GM12878 (cell line): Measurements from ENCODE around the gene YDJC. TPM values are rescaled to one million over a fixed set of nuclear protein-coding genes. Genes with fewer than 3 reads are reported as not detected.

Experiments used
- CHD2 ChIP-seq: IDR thresholded peaks from 2 replicates; pipeline ENCODE4 v1.6.1; 2011; ENCODE audit warnings: low read depth, low read length, improper control_type of control experiment, borderline replicate concordance
- EZH2 ChIP-seq: IDR thresholded peaks from 2 replicates; pipeline ENCODE4 v1.6.1; 2012; ENCODE audit warnings: low read depth, mild to moderate bottlenecking, control low read depth, inconsistent platforms, low read length, borderline replicate concordance; ENCODE audit not compliant: control insufficient read depth
- HDAC6 ChIP-seq: fragments of 200-600 bp; sonication (generic); IDR thresholded peaks from one replicate; pipeline ENCODE4 v1.8.0; 2017; ENCODE audit warnings: antibody characterized with exemption; ENCODE audit not compliant: unreplicated experiment
- HDGF ChIP-seq: fragments of 450-650 bp; IDR thresholded peaks from 2 replicates; pipeline ENCODE4 v1.6.1; 2016; ENCODE audit warnings: antibody characterized with exemption
- IKZF2 ChIP-seq, 2 experiments: fragments of 450-650 bp; IDR thresholded peaks; 2 replicates each; pipeline ENCODE4 v1.6.1; 2017; ENCODE audit warnings: mild to moderate bottlenecking in 2 of 2, moderate library complexity in 2 of 2
- RFX5 ChIP-seq: IDR thresholded peaks from 2 replicates; pipeline ENCODE4 v1.6.1; 2011; ENCODE audit warnings: low read depth, low read length, improper control_type of control experiment
- ZBTB4 ChIP-seq: fragments of 450-650 bp; formaldehyde crosslinking; IDR thresholded peaks from 2 replicates; pipeline ENCODE4 v1.4.0; 2022; ENCODE audit warnings: mild to moderate bottlenecking, moderate library complexity
- ZSCAN29 ChIP-seq: fragments of 450-650 bp; IDR thresholded peaks from 2 replicates; pipeline ENCODE4 v1.6.1; 2017; ENCODE audit warnings: mild to moderate bottlenecking, moderate library complexity
- microRNA counts: library from miRNA; unstranded; fragments of <30 nt; microRNA quantifications from one replicate; lab custom pipeline; 2016
- microRNA-seq: library from miRNA; unstranded; fragments of <30 nt; microRNA quantifications from one replicate; pipeline ENCODE4, GENCODE V29; 2018
- polyA plus RNA-seq, 11 experiments: library from polyadenylated mRNA; depleted of rRNA in 4 of 11; unstranded in 6 of 11; stranded (reverse) in 5 of 11; fragments of >200 nt; fragmentation: Nextera tagmentation in 4 of 11; fragmentation: Illumina TruSeq in 1 of 11; extraction: Ambion mirVana in 4 of 11; extraction: Trizol in 1 of 11; gene quantifications; 1 replicate in 1 of 11; 2 replicates in 10 of 11; pipeline versions ENCODE4 v1.2.1 to v1.2.3, GENCODE V29; 2011 to 2016; ENCODE audit warnings: inconsistent platforms in 2 of 11, missing spikeins in 2 of 11, low read depth in 1 of 11
- small RNA-seq: library from RNA; depleted of rRNA; stranded (forward); fragments of <200 nt; gene quantifications from one replicate; pipeline ENCODE3, GENCODE V24; 2014
- total RNA-seq, 4 experiments: library from RNA; depleted of rRNA in 3 of 4; stranded (reverse); fragments of >200 nt in 3 of 4; fragmentation: Illumina TruSeq in 1 of 4; extraction: Trizol in 1 of 4; gene quantifications; 2 replicates each; pipeline versions ENCODE4 v1.2.1 to v1.2.3, GENCODE V29; 2013 to 2021

The YDJC gene
- total and polyA plus RNA-seq, 10 of the 15 experiments (the other 5 are each of a cell fraction or from before 2014, with no cell fraction given): 1.00 to 77.6 (median 38.4) TPM

- TF ChIP-seq ZBTB4 (no peak), HDGF (no peak), EZH2 (no peak), HDAC6 (no peak), RFX5 (no peak), IKZF2 (IDR thresholded peaks at IDR 0.05) (no peak), CHD2 (no peak), ZSCAN29 (no peak)
These were observed 50.4 kb downstream of the YDJC start (continued) for GRCh38 chr22:21579474-21579851.

MicroRNAs within 50 kb of the gene (microRNA counts, 767-probe panel; counts per million panel counts)
- microRNA hsa-miR-130b-3p (lab: Ali Mortazavi, UCI) (2,249 counts per million, percentile 80 among the panel's probes with 10 or more counts), microRNA hsa-miR-301b (lab: Ali Mortazavi, UCI) (1,346 counts per million, percentile 48 among the panel's probes with 10 or more counts)

Small RNAs within 50 kb of the gene (microRNA-seq; reads per million reads assigned to microRNA genes)
- gene MIR130B (11,839 reads per million, percentile 97 among the genes with 10 or more reads in this experiment), gene MIR301B (22.6 reads per million, percentile 58 among the genes with 10 or more reads in this experiment)

Small RNAs within 50 kb of the gene (small RNA-seq; reads per million reads assigned to genes)
- 163 reads per million, percentile 99 among the genes with 10 or more reads in this experiment for gene MIR301B

Other genes with a start within 250 kb of the YDJC start
Only the 7 nearest of the 10 such genes appear.
- 1.1 and 1.9 TPM in 2 replicates for gene TMEM191C, start 162.6 kb downstream of the YDJC start, total RNA-seq (2014; rRNA removed)
- 0.36 and 0.37 TPM in 2 replicates for gene TMEM191C, start 162.6 kb downstream of the YDJC start, total RNA-seq (2014; rRNA removed; fragmentation: Illumina TruSeq; extraction: Trizol)
- 1.3 and 1.4 TPM in 2 replicates for gene TMEM191C, start 162.6 kb downstream of the YDJC start, total RNA-seq (2021)
- 1.2 and 1.9 TPM in 2 replicates for gene TMEM191C, start 162.6 kb downstream of the YDJC start, polyA plus RNA-seq (2011; rRNA removed)
- 0.25 and 0.26 TPM in 2 replicates for gene TMEM191C, start 162.6 kb downstream of the YDJC start, polyA plus RNA-seq (2014; fragmentation: Illumina TruSeq; extraction: Trizol)
- under 1 TPM; 0.03 to 0.07 TPM for gene TMEM191C, start 162.6 kb downstream of the YDJC start, polyA plus RNA-seq (2014; fragmentation: Nextera tagmentation; extraction: Ambion mirVana)
- gene TMEM191C, start 162.6 kb downstream of the YDJC start, polyA plus RNA-seq (2014; rRNA removed): 0.82 and 1.8 TPM in 2 replicates
- gene TMEM191C, start 162.6 kb downstream of the YDJC start, polyA plus RNA-seq (2016; fragmentation: Nextera tagmentation; extraction: Ambion mirVana): under 1 TPM; 0.13 to 0.51 TPM
- gene RIMBP3C, start 78.6 kb downstream of the YDJC start, total RNA-seq (2014; rRNA removed): 0.11 TPM in 2 replicates
- gene RIMBP3C, start 78.6 kb downstream of the YDJC start, total RNA-seq (2014; rRNA removed; fragmentation: Illumina TruSeq; extraction: Trizol): not detected in 2 replicates
- 0.23 and 0.24 TPM in 2 replicates for gene RIMBP3C, start 78.6 kb downstream of the YDJC start, total RNA-seq (2021)
- 0.03 TPM in 1 of 2 replicates, not detected in the other for gene RIMBP3C, start 78.6 kb downstream of the YDJC start, polyA plus RNA-seq (2011; rRNA removed)
- gene RIMBP3C, start 78.6 kb downstream of the YDJC start, polyA plus RNA-seq (2014; fragmentation: Illumina TruSeq; extraction: Trizol): 0.03 and 0.05 TPM in 2 replicates
- not detected for gene RIMBP3C, start 78.6 kb downstream of the YDJC start, polyA plus RNA-seq (2014; fragmentation: Nextera tagmentation; extraction: Ambion mirVana)
- gene RIMBP3C, start 78.6 kb downstream of the YDJC start, polyA plus RNA-seq (2014; rRNA removed): 0.01 TPM in 1 of 2 replicates, not detected in the other
- gene RIMBP3C, start 78.6 kb downstream of the YDJC start, polyA plus RNA-seq (2016; fragmentation: Nextera tagmentation; extraction: Ambion mirVana): under 1 TPM; 0.04 to 0.14 TPM
- 55.7 and 59.2 TPM in 2 replicates for gene UBE2L3, start 62.3 kb downstream of the YDJC start, total RNA-seq (2014; rRNA removed)
- gene UBE2L3, start 62.3 kb downstream of the YDJC start, total RNA-seq (2014; rRNA removed; fragmentation: Illumina TruSeq; extraction: Trizol): 80.2 and 85.4 TPM in 2 replicates
- 52.2 and 56.3 TPM in 2 replicates for gene UBE2L3, start 62.3 kb downstream of the YDJC start, total RNA-seq (2021)
- 58.8 and 62.1 TPM in 2 replicates for gene UBE2L3, start 62.3 kb downstream of the YDJC start, polyA plus RNA-seq (2011; rRNA removed)
- 141 and 156 TPM in 2 replicates for gene UBE2L3, start 62.3 kb downstream of the YDJC start, polyA plus RNA-seq (2014; fragmentation: Illumina TruSeq; extraction: Trizol)
- 100 to 1,000 TPM; 149 to 168 TPM for gene UBE2L3, start 62.3 kb downstream of the YDJC start, polyA plus RNA-seq (2014; fragmentation: Nextera tagmentation; extraction: Ambion mirVana)
- 68.6 and 73.3 TPM in 2 replicates for gene UBE2L3, start 62.3 kb downstream of the YDJC start, polyA plus RNA-seq (2014; rRNA removed)
- 100 to 1,000 TPM; 141 to 148 TPM for gene UBE2L3, start 62.3 kb downstream of the YDJC start, polyA plus RNA-seq (2016; fragmentation: Nextera tagmentation; extraction: Ambion mirVana)
- 0.05 TPM in 1 of 2 replicates, not detected in the other for gene CCDC116, start 2.7 kb upstream of the YDJC start, total RNA-seq (2014; rRNA removed)
- not detected in 2 replicates for gene CCDC116, start 2.7 kb upstream of the YDJC start, total RNA-seq (2014; rRNA removed; fragmentation: Illumina TruSeq; extraction: Trizol)
- 0.18 and 0.29 TPM in 2 replicates for gene CCDC116, start 2.7 kb upstream of the YDJC start, total RNA-seq (2021)
- gene CCDC116, start 2.7 kb upstream of the YDJC start, polyA plus RNA-seq (2011; rRNA removed): 0.04 TPM in 1 of 2 replicates, not detected in the other
- 0.04 TPM in 1 of 2 replicates, not detected in the other for gene CCDC116, start 2.7 kb upstream of the YDJC start, polyA plus RNA-seq (2014; fragmentation: Illumina TruSeq; extraction: Trizol)
- gene CCDC116, start 2.7 kb upstream of the YDJC start, polyA plus RNA-seq (2014; fragmentation: Nextera tagmentation; extraction: Ambion mirVana): not detected
- gene CCDC116, start 2.7 kb upstream of the YDJC start, polyA plus RNA-seq (2014; rRNA removed): 0.04 and 0.32 TPM in 2 replicates
- not detected for gene CCDC116, start 2.7 kb upstream of the YDJC start, polyA plus RNA-seq (2016; fragmentation: Nextera tagmentation; extraction: Ambion mirVana)
- 70.2 and 109 TPM in 2 replicates for gene SDF2L1, start 12.3 kb upstream of the YDJC start, total RNA-seq (2014; rRNA removed)
- gene SDF2L1, start 12.3 kb upstream of the YDJC start, total RNA-seq (2014; rRNA removed; fragmentation: Illumina TruSeq; extraction: Trizol): 12.9 and 17.1 TPM in 2 replicates
- 81.4 and 90.1 TPM in 2 replicates for gene SDF2L1, start 12.3 kb upstream of the YDJC start, total RNA-seq (2021)
- gene SDF2L1, start 12.3 kb upstream of the YDJC start, polyA plus RNA-seq (2011; rRNA removed): 8.8 and 20.8 TPM in 2 replicates
- gene SDF2L1, start 12.3 kb upstream of the YDJC start, polyA plus RNA-seq (2014; fragmentation: Illumina TruSeq; extraction: Trizol): 0.33 and 3.9 TPM in 2 replicates
- 10 to 100 TPM in 1 of 2 experiments, 1 to 10 TPM in 1; 3.0 to 17.8 TPM for gene SDF2L1, start 12.3 kb upstream of the YDJC start, polyA plus RNA-seq (2014; fragmentation: Nextera tagmentation; extraction: Ambion mirVana)
- 97.9 and 134 TPM in 2 replicates for gene SDF2L1, start 12.3 kb upstream of the YDJC start, polyA plus RNA-seq (2014; rRNA removed)
- 100 to 1,000 TPM; 191 to 214 TPM for gene SDF2L1, start 12.3 kb upstream of the YDJC start, polyA plus RNA-seq (2016; fragmentation: Nextera tagmentation; extraction: Ambion mirVana)
- 27.5 and 32.3 TPM in 2 replicates for gene PPIL2, start 36.0 kb upstream of the YDJC start, total RNA-seq (2014; rRNA removed)
- 27.1 and 29.0 TPM in 2 replicates for gene PPIL2, start 36.0 kb upstream of the YDJC start, total RNA-seq (2014; rRNA removed; fragmentation: Illumina TruSeq; extraction: Trizol)
- gene PPIL2, start 36.0 kb upstream of the YDJC start, total RNA-seq (2021): 45.1 and 47.3 TPM in 2 replicates
- gene PPIL2, start 36.0 kb upstream of the YDJC start, polyA plus RNA-seq (2011; rRNA removed): 32.4 and 57.0 TPM in 2 replicates
- gene PPIL2, start 36.0 kb upstream of the YDJC start, polyA plus RNA-seq (2014; fragmentation: Illumina TruSeq; extraction: Trizol): 32.9 and 40.6 TPM in 2 replicates
- 1 to 10 TPM; 3.5 to 5.7 TPM for gene PPIL2, start 36.0 kb upstream of the YDJC start, polyA plus RNA-seq (2014; fragmentation: Nextera tagmentation; extraction: Ambion mirVana)
- gene PPIL2, start 36.0 kb upstream of the YDJC start, polyA plus RNA-seq (2014; rRNA removed): 56.8 and 63.5 TPM in 2 replicates
- gene PPIL2, start 36.0 kb upstream of the YDJC start, polyA plus RNA-seq (2016; fragmentation: Nextera tagmentation; extraction: Ambion mirVana): 10 to 100 TPM; 39.4 to 46.7 TPM
- 0.98 and 5.0 TPM in 2 replicates for gene YPEL1, start 105.8 kb upstream of the YDJC start, total RNA-seq (2014; rRNA removed)
- 0.67 and 0.83 TPM in 2 replicates for gene YPEL1, start 105.8 kb upstream of the YDJC start, total RNA-seq (2014; rRNA removed; fragmentation: Illumina TruSeq; extraction: Trizol)
- 1.4 and 1.9 TPM in 2 replicates for gene YPEL1, start 105.8 kb upstream of the YDJC start, total RNA-seq (2021)
- 2.5 and 2.7 TPM in 2 replicates for gene YPEL1, start 105.8 kb upstream of the YDJC start, polyA plus RNA-seq (2011; rRNA removed)
- 0.69 and 0.82 TPM in 2 replicates for gene YPEL1, start 105.8 kb upstream of the YDJC start, polyA plus RNA-seq (2014; fragmentation: Illumina TruSeq; extraction: Trizol)
- gene YPEL1, start 105.8 kb upstream of the YDJC start, polyA plus RNA-seq (2014; fragmentation: Nextera tagmentation; extraction: Ambion mirVana): under 1 TPM; 0.13 to 0.21 TPM
- 1.2 and 1.4 TPM in 2 replicates for gene YPEL1, start 105.8 kb upstream of the YDJC start, polyA plus RNA-seq (2014; rRNA removed)
- gene YPEL1, start 105.8 kb upstream of the YDJC start, polyA plus RNA-seq (2016; fragmentation: Nextera tagmentation; extraction: Ambion mirVana): 1 to 10 TPM; 1.7 to 2.4 TPM